H1 (cell line): ENCODE results near the gene PLD5. TPM values are rescaled to one million over a fixed set of nuclear protein-coding genes. Genes with fewer than 3 reads are reported as not detected.

Experiments
- CTCF ChIA-PET: fragments of 300-600 bp; sonication (Branson Sonifier 250); formaldehyde crosslinking; loops from one replicate; lab custom pipeline; 2021; ENCODE audit not compliant: partially characterized antibody; lab: Charles Lee
- POLR2A ChIA-PET: fragments of 300-600 bp; sonication (Branson Sonifier 250); formaldehyde crosslinking; loops from one replicate; lab custom pipeline; 2021; ENCODE audit warnings: inconsistent platforms; ENCODE audit not compliant: partially characterized antibody; lab: Charles Lee
- DNase-seq, 2 experiments: peaks; one replicate each; pipeline versions ENCODE4 v3.0.0 to v3.0.0-alpha.2; 2010 to 2022; ENCODE audit warnings: low spot score in 2 of 2, low read depth in 1 of 2, mixed read lengths in 1 of 2
- FAIRE-seq: peaks from 2 replicates; lab custom pipeline; 2011; peaks lifted over from hg19 to GRCh38; lab: Jason Lieb, UNC
- H2AFZ ChIP-seq: 2 replicates; pipeline ENCODE4 v1.8.1; 2012; ENCODE audit warnings: low read length, inconsistent platforms
- H2AK5ac ChIP-seq: 2 replicates; pipeline ENCODE4 v1.6.1; 2013; ENCODE audit warnings: low read depth, low read length
- H2BK120ac ChIP-seq: replicated peaks from 2 replicates; pipeline ENCODE3; 2013; ENCODE audit warnings: low read depth, low read length, inconsistent platforms
- H2BK12ac ChIP-seq: 2 replicates; pipeline ENCODE4 v1.6.1; 2013; ENCODE audit warnings: low read depth, low read length
- H2BK15ac ChIP-seq: 2 replicates; pipeline ENCODE4 v1.6.1; 2013; ENCODE audit warnings: low read length
- H2BK20ac ChIP-seq: 2 replicates; pipeline ENCODE4 v1.6.1; 2013; ENCODE audit warnings: low read length
- H2BK5ac ChIP-seq: 2 replicates; pipeline ENCODE4 v1.6.1; 2013; ENCODE audit warnings: low read depth, low read length
- H3K14ac ChIP-seq: 2 replicates; pipeline ENCODE4 v1.6.1; 2013; ENCODE audit warnings: inconsistent platforms; ENCODE audit not compliant: insufficient read length
- H3K18ac ChIP-seq: 2 replicates; pipeline ENCODE4 v1.6.1; 2013; ENCODE audit warnings: low read length; ENCODE audit errors: extremely low read depth
- H3K23ac ChIP-seq: 2 replicates; pipeline ENCODE4 v1.6.1; 2013; ENCODE audit warnings: inconsistent platforms; ENCODE audit not compliant: insufficient read length
- H3K23me2 ChIP-seq: 2 replicates; pipeline ENCODE4 v1.6.1; 2013; ENCODE audit warnings: low read depth, low read length
- H3K27ac ChIP-seq: 2 replicates; pipeline ENCODE4 v1.6.1; 2011; ENCODE audit warnings: low read depth, low read length, inconsistent platforms
- H3K27me3 ChIP-seq, 4 experiments: replicated peaks in 1 of 4; 1 replicate in 1 of 4; 2 replicates in 3 of 4; pipeline versions ENCODE4 v1.6.1 to v1.8.1; 2011 to 2013; ENCODE audit warnings: low read length in 3 of 4, mild to moderate bottlenecking in 3 of 4, inconsistent platforms in 2 of 4, mixed read lengths in 2 of 4, moderate library complexity in 1 of 4; ENCODE audit not compliant: control insufficient read depth in 3 of 4, insufficient read depth in 3 of 4; ENCODE audit errors: extremely low read depth in 1 of 4
- H3K36me3 ChIP-seq, 4 experiments: 2 replicates each; pipeline versions ENCODE4 v1.6.1 to v1.8.1; 2011 to 2013; ENCODE audit warnings: mild to moderate bottlenecking in 4 of 4, low read length in 3 of 4, moderate library complexity in 2 of 4, control low read depth in 1 of 4, inconsistent platforms in 1 of 4; ENCODE audit not compliant: insufficient read depth in 4 of 4, control insufficient read depth in 2 of 4
- H3K4ac ChIP-seq: replicated peaks from 2 replicates; pipeline ENCODE3; 2013; ENCODE audit warnings: low read length, low read depth, mixed read lengths, inconsistent platforms; ENCODE audit not compliant: insufficient read length
- H3K4me1 ChIP-seq, 4 experiments: replicated peaks in 1 of 4; 1 replicate in 1 of 4; 2 replicates in 3 of 4; pipeline versions ENCODE4 v1.6.1 to v1.8.1; 2011 to 2013; ENCODE audit warnings: low read length in 3 of 4, inconsistent platforms in 2 of 4, mixed read lengths in 1 of 4; ENCODE audit not compliant: insufficient read depth in 4 of 4, control insufficient read depth in 3 of 4
- H3K4me2 ChIP-seq, 2 experiments: 2 replicates each; pipeline versions ENCODE4 v1.6.1 to v1.8.1; 2011 to 2013; ENCODE audit warnings: low read depth in 2 of 2, low read length in 2 of 2, control low read depth in 1 of 2, inconsistent platforms in 1 of 2, mild to moderate bottlenecking in 1 of 2; ENCODE audit not compliant: insufficient read depth in 1 of 2
- H3K4me3 ChIP-seq, 4 experiments: fragments of 200-600, 300-600 bp in 1 of 4; sonication (generic), shearing (Covaris generic), sonication (Bioruptor Twin) in 1 of 4; 2 replicates each; pipeline versions ENCODE4 v1.5.1 to v1.8.1; 2011 to 2016; ENCODE audit warnings: low read length in 4 of 4, low read depth in 3 of 4, control low read depth in 2 of 4, inconsistent platforms in 2 of 4, mild to moderate bottlenecking in 2 of 4, mixed read lengths in 1 of 4, moderate library complexity in 1 of 4; ENCODE audit not compliant: insufficient read depth in 2 of 4; ENCODE audit errors: extremely low read depth in 1 of 4
- H3K56ac ChIP-seq: replicated peaks from 2 replicates; pipeline ENCODE3; 2013; ENCODE audit warnings: low read depth, mild to moderate bottlenecking, mixed read lengths, low read length, inconsistent platforms; ENCODE audit not compliant: insufficient read length
- H3K79me1 ChIP-seq: 2 replicates; pipeline ENCODE4 v1.6.1; 2013; ENCODE audit warnings: low read depth, low read length, control low read depth
- H3K79me2 ChIP-seq, 2 experiments: 2 replicates each; pipeline versions ENCODE4 v1.6.1 to v1.8.1; 2012 to 2013; ENCODE audit warnings: low read length in 2 of 2, mild to moderate bottlenecking in 2 of 2, inconsistent platforms in 1 of 2; ENCODE audit not compliant: insufficient read depth in 2 of 2, control insufficient read depth in 1 of 2
- H3K9ac ChIP-seq, 4 experiments: replicated peaks in 1 of 4; 1 replicate in 1 of 4; 2 replicates in 3 of 4; pipeline versions ENCODE4 v1.6.1 to v1.8.1; 2011 to 2013; ENCODE audit warnings: low read depth in 3 of 4, low read length in 3 of 4, control low read depth in 2 of 4, mild to moderate bottlenecking in 2 of 4, moderate library complexity in 2 of 4, inconsistent platforms in 1 of 4; ENCODE audit errors: extremely low read depth in 1 of 4
- H3K9me3 ChIP-seq, 2 experiments: 2 replicates each; pipeline versions ENCODE4 v1.6.1 to v1.8.1; 2012 to 2013; ENCODE audit warnings: mild to moderate bottlenecking in 2 of 2, moderate library complexity in 2 of 2, control low read depth in 1 of 2, inconsistent platforms in 1 of 2, low read depth in 1 of 2, low read length in 1 of 2, mixed read lengths in 1 of 2; ENCODE audit not compliant: insufficient read depth in 2 of 2
- H4K20me1 ChIP-seq, 2 experiments: replicated peaks in 1 of 2; 2 replicates each; pipeline versions ENCODE3 to v1.8.1; 2011 to 2013; ENCODE audit warnings: inconsistent platforms in 2 of 2, low read length in 2 of 2, mild to moderate bottlenecking in 1 of 2; ENCODE audit not compliant: insufficient read depth in 2 of 2, control insufficient read depth in 1 of 2
- H4K5ac ChIP-seq: 2 replicates; pipeline ENCODE4 v1.6.1; 2013; ENCODE audit warnings: low read length, low read depth, mixed read lengths, inconsistent platforms; ENCODE audit not compliant: insufficient read length
- H4K8ac ChIP-seq: 2 replicates; pipeline ENCODE4 v1.8.0; 2013; ENCODE audit warnings: mild to moderate bottlenecking, moderate library complexity, low read length, inconsistent platforms; ENCODE audit not compliant: insufficient read depth; ENCODE audit errors: extremely low read depth
- H4K91ac ChIP-seq: replicated peaks from 2 replicates; pipeline ENCODE3; 2013; ENCODE audit warnings: low read length, mixed read lengths, inconsistent platforms; ENCODE audit not compliant: insufficient read length
- CTBP2 ChIP-seq: IDR thresholded peaks from 2 replicates; pipeline ENCODE4 v1.7.0; 2011; ENCODE audit warnings: borderline replicate concordance, mild to moderate bottlenecking, moderate library complexity, mixed read lengths, low read length; ENCODE audit not compliant: insufficient read depth, insufficient read length
- CTCF ChIP-seq, 3 experiments: IDR thresholded peaks; 1 replicate in 2 of 3; 2 replicates in 1 of 3; pipeline versions ENCODE4 v1.5.1 to v1.6.1; 2011; ENCODE audit warnings: low read length in 3 of 3, mild to moderate bottlenecking in 3 of 3, inconsistent platforms in 2 of 3, low read depth in 1 of 3, moderate library complexity in 1 of 3; ENCODE audit not compliant: insufficient read depth in 1 of 3; ENCODE audit errors: control extremely low read depth in 1 of 3
- EGR1 ChIP-seq: IDR thresholded peaks from 2 replicates; pipeline ENCODE4 v1.6.1; 2011; ENCODE audit warnings: low read depth, low read length, borderline replicate concordance
- KDM4A ChIP-seq: IDR thresholded peaks from one replicate; pipeline ENCODE4 v1.7.1; 2012; ENCODE audit warnings: low read depth, mild to moderate bottlenecking, moderate library complexity, low read length, inconsistent platforms; ENCODE audit not compliant: severe bottlenecking
- RAD21 ChIP-seq, 2 experiments: IDR thresholded peaks in 1 of 2; conservative IDR thresholded peaks in 1 of 2; 2 replicates each; pipeline ENCODE4 v1.6.1; 2011; ENCODE audit warnings: low read depth in 2 of 2, low read length in 2 of 2, improper control_type of control experiment in 1 of 2, inconsistent platforms in 1 of 2, mild to moderate bottlenecking in 1 of 2, moderate library complexity in 1 of 2
- SP1 ChIP-seq: IDR thresholded peaks from 2 replicates; pipeline ENCODE4 v1.6.1; 2011; ENCODE audit warnings: low read depth, low read length
- YY1 ChIP-seq: IDR thresholded peaks from 2 replicates; pipeline ENCODE4 v1.6.1; 2011; ENCODE audit warnings: low read depth, mild to moderate bottlenecking, low read length
- WGBS, 2 experiments: shearing (Covaris generic) in 1 of 2; methylation state at CpG; one replicate each; pipeline versions ENCODE4 v1.1.6 to v1.1.7; 2013 to 2015; ENCODE audit warnings: low lambda C conversion rate in 2 of 2, mixed read lengths in 2 of 2, inconsistent platforms in 1 of 2, low coverage in 1 of 2, missing lambda C conversion rate in 1 of 2; ENCODE audit not compliant: insufficient replicate concordance in 2 of 2, insufficient coverage in 1 of 2, insufficient read length in 1 of 2; ENCODE audit errors: extremely low coverage in 1 of 2, missing lambda C conversion rate in 1 of 2; 5-methylcytosine and 5-hydroxymethylcytosine counted together
- polyA plus RNA-seq, 7 experiments: library from polyadenylated mRNA; depleted of rRNA in 3 of 7; stranded (reverse) in 5 of 7; unstranded in 2 of 7; fragments of >200 nt in 5 of 7; fragments of 200-250 nt in 2 of 7; gene quantifications; 1 replicate in 5 of 7; 2 replicates in 1 of 7; 4 replicates in 1 of 7; pipeline versions ENCODE4 v1.2.1 to v1.2.3, GENCODE V29; 2011 to 2013; ENCODE audit warnings: missing spikeins in 2 of 7, mixed read lengths in 2 of 7
- total RNA-seq: library from RNA; stranded (reverse); fragmentation: NEBNext Ultra II Directional; extraction: Animal tissue kit (Norgen Biotek cat#: 25700); gene quantifications from 2 replicates; pipeline ENCODE4 v1.2.1, GENCODE V29; 2021

PLD5 gene
- total and polyA plus RNA-seq, 2 of the 8 experiments (the other 6 are each of a cell fraction or from before 2014, with no cell fraction given), result 0.86 to 8.5 TPM

- H4K8ac ChIP-seq, result no peak overlapping the region
- TF ChIP-seq CTCF (IDR thresholded peaks at IDR 0.05; ENCODE audit: control extremely low read depth in 1 of 3, insufficient read depth in 1 of 3, low read depth in 1 of 3, low read length in 3 of 3), result peak; percentile 54 to 82 (median 73)
- no peak for TF ChIP-seq CTBP2
- no peak for TF ChIP-seq KDM4A
- peak; percentile 77 for TF ChIP-seq YY1
- TF ChIP-seq SP1, result no peak
- peak; percentile 83 to 86 for TF ChIP-seq RAD21 (IDR thresholded peaks at IDR 0.05 in 1 of 2, conservative IDR thresholded peaks at IDR 0.05 in 1 of 2; ENCODE audit: low read depth in 2 of 2, low read length in 2 of 2)
- no peak for TF ChIP-seq EGR1
- H3K23ac ChIP-seq, result no peak overlapping the region
- no peaks in the 10 kb centered on the region; the same call in 1 of the 2 replicates for H3K79me1 ChIP-seq
- H3K4ac ChIP-seq, result no peak overlapping the region
- no peak overlapping the region for H2BK120ac ChIP-seq
- no peak overlapping the region for H2BK5ac ChIP-seq
- H4K5ac ChIP-seq, result no peak overlapping the region
- no peak overlapping the region for H2AK5ac ChIP-seq
- H3K79me2 ChIP-seq, result 0 out of 4 replicates have a peak, but pooled peaks cover 0 to 2% of the 10 kb centered on the region in 2 experiments
- WGBS, 2 experiments, result 46% methylated on average over 4 of the region's 4 CpGs; no CpG with 5 or more reads in 1 of the 2 experiments
- H3K36me3 ChIP-seq, result no peaks in the 10 kb centered on the region
- H4K91ac ChIP-seq, result no peak overlapping the region
- peak; percentile 13 to 66 for DNase-seq
- H3K27ac ChIP-seq, result no peak overlapping the region
- no peaks in the 10 kb centered on the region for H3K9me3 ChIP-seq
- H2BK12ac ChIP-seq, result no peak overlapping the region
- no peaks in the 10 kb centered on the region for H3K27me3 ChIP-seq
- no peaks in the 10 kb centered on the region; the same call in 1 of the 2 replicates for H3K23me2 ChIP-seq
- H2BK15ac ChIP-seq, result no peak overlapping the region
- FAIRE-seq, result peak; percentile 94
- no peak overlapping the region for H3K4me2 ChIP-seq
- no peak overlapping the region for H3K9ac ChIP-seq
- no peaks in the 10 kb centered on the region for H4K20me1 ChIP-seq
- CTCF ChIA-PET, result interaction anchor here (0.6 to 5.5 kb wide), 23 partner anchors 8 to 857 kb away, joined by 3 to 57 read pairs (median 3); no protein-coding TSS in a partner anchor
- H3K18ac ChIP-seq, result no peak overlapping the region
- no peak overlapping the region for H2AFZ ChIP-seq
- POLR2A ChIA-PET, result interaction anchor here (1.5 kb wide), 1 partner anchor 12 kb away, joined by 4 read pairs; no protein-coding TSS in a partner anchor
- no peak overlapping the region for H3K56ac ChIP-seq
- H3K4me3 ChIP-seq, result no peak overlapping the region
- no peaks in the 10 kb centered on the region for H3K4me1 ChIP-seq
- no peak overlapping the region for H3K14ac ChIP-seq
- no peak overlapping the region for H2BK20ac ChIP-seq
Measured at GRCh38 chr1:242467556-242468145, 56.8 kb downstream of the PLD5 start.
